Measurements from ENCODE around the gene RNF141.

DNA sequence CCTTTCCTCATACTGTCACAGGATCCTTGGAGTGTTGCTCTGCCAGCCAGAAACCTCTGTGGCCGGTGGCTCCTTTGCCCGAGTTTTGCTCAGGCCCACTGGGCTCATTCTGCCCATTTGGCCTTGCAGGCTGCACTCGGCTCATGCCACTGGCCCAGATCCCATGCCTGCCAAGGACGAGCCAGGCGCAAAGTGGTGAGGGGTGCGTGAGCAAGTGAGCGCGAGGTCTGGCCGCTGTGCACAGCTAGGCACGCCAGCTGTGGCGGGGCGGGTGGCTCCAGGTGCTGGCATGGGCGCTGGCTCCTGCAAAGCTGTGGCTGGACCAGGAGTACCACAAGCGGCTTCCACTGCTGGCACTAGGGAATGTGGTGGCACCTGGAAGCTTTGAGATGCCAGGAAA, 2.8 kb upstream of the RNF141 start:
- TF ChIP-seq, protein P1, sequence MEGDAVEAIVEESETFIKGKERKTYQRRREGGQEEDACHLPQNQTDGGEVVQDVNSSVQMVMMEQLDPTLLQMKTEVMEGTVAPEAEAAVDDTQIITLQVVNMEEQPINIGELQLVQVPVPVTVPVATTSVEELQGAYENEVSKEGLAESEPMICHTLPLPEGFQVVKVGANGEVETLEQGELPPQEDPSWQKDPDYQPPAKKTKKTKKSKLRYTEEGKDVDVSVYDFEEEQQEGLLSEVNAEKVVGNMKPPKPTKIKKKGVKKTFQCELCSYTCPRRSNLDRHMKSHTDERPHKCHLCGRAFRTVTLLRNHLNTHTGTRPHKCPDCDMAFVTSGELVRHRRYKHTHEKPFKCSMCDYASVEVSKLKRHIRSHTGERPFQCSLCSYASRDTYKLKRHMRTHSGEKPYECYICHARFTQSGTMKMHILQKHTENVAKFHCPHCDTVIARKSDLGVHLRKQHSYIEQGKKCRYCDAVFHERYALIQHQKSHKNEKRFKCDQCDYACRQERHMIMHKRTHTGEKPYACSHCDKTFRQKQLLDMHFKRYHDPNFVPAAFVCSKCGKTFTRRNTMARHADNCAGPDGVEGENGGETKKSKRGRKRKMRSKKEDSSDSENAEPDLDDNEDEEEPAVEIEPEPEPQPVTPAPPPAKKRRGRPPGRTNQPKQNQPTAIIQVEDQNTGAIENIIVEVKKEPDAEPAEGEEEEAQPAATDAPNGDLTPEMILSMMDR (IDR thresholded peaks at IDR 0.05), result no peak
- TF ChIP-seq HMGA2 (CRISPR knock-in tag; IDR thresholded peaks at IDR 0.05), result no peak

Measured in WTC11 (cell line).